ENCODE results near the gene TSPAN17.
"Not testable (repeated sequence)": the region's sequence is repeated elsewhere in the genome, so short reads cannot be mapped to it uniquely, and the experiment has no call there.

Gene TSPAN17

DNA sequence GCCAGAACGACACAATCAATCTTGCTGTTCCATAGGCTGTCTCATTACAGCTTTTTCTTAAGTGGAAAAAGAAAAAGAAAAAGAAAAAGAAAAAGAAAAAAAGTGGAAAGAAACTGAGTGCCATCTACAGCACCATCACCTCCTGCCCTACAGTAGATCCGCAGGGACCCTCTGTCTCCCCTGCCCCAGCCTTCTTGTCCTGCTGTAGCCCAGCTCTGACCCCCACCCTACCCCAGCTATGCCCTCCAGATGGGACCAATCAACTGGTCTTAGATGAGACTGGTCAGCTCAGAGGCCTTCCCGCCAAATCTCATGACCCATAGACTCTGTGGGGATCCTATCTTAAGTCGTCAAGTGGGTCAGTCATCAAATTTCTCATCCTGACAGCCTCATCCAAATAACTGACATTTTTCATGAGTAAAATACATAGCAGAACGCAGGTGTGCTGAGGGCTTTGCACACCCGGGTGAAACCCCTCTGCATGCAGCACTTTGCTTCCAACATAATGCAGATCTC lies 34.8 kb downstream of the TSPAN17 start:
- no peak for DNase-seq

DNA sequence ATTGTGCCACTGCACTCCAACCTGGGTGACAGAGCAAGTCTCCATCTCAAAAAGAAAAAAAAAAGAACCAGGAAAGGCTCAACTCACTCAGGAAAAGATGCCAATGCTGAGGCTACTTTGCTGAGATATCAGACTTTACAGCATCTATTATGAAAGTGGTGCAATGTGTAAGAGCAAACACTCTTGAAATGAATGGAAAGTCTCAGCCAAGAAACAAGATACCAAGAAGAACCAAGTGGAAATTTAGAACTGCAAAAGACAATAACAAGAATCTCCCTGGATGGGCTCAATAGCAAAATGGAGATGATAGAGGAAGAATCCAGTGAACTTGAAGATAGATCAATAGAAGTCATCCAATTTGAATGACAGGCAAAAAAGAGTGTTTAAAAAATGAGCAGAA lies 37.7 kb downstream of the TSPAN17 start:
- DNase-seq, result no peak

DNA sequence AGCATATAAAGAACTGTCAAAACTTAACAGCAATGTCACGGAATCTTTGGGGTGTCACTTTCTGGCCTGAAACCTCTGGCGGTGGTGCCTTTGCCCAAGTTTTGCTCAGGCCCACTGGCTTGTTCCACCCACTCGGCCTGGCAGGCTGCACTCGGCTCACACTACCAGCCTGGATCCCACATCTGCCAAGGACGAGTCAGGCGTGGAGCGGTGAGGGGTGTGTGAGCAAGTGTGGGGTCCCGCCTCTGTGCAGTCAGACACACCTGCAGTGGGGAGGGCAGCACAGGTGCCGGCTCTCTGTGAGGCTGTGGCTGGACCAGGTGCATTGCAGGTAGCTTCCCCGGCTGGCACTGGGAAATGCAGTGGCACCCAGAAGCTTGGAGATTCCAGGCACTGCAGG lies 40.0 kb downstream of the TSPAN17 start:
- no peak for DNase-seq

DNA sequence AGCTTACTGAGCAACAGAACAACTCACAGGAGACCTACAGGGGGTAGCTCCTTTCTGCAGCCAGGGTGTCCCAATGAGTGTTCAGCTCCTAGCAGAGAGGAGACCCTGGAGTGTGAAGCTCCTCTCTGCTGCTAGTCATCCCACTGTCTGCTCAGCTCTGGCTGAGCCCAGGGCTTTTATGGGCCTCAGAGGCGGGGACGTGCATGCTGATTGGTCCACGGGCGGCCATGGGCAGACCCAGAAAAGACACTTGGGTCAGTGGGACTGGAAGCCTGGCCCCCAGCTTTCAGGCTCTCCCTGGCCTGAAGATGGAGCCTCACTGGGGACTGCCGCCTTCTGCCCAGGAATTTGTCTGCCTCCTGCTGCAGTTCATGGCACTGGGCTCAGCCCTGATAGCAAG lies 40.6 kb downstream of the TSPAN17 start:
- DNase-seq, result no peak

DNA sequence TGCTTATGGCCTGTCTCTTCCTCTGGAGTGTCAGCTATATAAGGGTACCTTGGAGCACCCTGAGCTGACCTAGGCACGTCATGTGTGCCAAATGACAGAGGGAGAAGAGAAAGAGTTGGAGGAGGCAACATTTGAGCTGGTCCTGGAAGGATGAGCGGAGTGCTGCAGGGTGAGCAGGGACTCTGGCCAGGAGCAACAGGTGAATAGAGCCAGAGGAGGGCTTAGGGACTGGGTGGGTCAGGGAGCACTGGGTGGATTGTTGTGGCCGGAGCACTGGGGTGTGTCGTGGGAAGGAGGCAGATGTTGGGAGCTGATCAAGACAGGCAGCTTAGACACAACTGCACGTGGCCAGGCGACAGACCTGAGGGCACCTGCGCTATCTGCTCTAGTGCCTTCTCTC lies 43.6 kb downstream of the TSPAN17 start:
- DNase-seq, result no peak

DNA sequence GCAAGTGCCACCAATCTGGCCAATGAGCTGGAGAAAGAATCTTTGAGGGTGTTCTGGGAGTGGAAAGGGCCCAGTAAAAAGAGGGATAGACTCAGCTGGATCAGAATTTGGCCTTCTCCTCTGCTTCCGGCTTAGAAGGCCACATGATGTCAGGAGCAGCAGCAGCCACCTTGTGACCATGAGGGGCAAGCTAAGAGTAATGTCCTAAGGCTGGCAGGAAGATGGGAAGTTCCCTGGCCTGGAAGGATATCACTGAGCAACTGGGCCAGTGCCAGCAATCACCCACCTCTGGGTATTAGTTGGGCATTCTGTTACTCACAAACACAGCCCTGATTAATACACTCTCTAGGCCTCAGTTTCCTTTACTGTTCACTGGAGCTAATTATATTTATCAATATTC lies 44.2 kb downstream of the TSPAN17 start:
- DNase-seq, result no peak

DNA sequence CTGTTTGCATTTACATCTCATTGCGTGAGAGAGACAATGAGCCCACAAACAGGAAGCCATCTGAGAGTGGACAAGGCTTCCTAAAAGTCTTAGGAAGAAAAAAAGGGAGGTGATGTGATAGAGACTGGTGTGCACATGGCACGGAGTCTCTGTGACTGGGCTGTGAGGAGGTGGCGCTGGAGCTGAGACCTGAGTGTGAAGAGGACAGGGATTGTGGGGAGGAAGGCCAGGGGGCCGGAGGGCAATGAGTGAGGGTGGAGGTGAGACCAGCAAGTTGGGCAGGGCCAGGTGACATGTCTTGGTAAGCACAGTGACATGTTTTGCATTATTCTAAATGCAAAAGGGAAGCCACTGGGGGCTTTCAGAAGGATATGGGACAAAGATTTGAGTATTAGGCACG lies 45.0 kb downstream of the TSPAN17 start:
- DNase-seq, result no peak

DNA sequence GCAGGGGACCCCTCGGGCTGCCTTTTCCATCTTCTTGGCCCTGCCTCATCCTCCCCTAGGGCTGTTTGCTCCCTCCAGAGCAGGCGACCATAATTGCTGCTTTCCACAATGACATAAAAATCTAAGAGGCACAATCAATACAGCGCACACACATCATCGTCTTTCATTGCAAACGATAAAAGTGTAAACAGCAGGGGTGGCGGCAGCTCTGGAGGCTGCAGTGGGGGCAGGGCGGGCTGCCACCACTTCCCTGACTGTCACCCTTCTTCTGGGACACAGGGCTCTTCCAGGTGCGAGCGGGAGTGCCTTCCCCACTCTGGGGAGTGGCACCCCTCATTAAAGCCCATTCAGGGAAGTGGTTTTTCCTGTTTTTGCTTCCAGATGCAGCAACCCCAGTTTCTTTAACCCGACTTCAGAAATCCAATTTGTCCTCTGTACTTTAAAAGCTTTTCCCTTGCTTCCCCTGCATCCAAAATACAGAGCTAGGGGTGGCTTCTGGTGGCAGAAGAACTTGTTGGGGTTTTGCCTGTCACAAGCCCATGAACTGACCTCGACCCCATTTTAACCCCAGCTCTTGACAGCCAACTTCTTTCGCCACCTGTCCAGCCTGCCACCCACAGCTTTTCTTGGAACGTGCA lies 45.7 kb downstream of the TSPAN17 start:
- DNase-seq, result no peak

DNA sequence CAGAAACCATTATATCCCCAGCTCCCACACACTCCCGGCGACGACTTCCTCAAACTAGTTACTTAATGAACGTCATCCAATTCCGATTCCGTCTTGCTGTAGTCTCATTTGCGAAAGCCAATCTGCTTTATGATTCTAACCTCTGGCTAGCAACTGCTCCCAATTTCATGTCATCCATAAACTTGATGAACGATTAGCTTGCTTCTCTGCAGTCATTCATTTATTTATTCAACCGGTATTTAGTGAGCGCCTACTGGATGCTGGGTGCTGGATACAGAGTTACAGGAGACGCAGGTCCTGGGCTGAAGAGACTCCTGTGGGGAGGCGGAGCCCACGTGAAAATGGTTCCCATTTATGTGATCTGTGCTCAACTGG lies 46.2 kb downstream of the TSPAN17 start:
- DNase-seq, result no peak

DNA sequence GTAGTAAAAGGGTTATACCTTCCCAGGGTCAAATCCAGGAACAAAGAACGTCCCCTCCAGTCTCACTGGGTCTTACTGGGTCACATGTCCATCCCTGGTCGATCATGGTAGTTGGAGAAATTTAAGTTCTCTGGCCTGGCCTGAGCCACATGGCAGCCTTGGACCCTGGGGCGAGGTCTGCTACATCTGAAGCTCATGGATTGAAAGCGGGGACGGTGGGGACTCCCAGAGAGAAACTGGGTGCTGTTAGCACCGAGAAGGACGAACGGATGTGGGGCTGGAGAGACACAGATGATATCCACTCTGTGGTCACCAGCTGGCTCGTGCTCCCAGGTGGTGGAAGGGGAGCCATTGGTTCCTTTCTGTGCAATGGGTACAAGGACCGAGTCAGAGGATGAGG lies 46.9 kb downstream of the TSPAN17 start:
- no peak for DNase-seq

DNA sequence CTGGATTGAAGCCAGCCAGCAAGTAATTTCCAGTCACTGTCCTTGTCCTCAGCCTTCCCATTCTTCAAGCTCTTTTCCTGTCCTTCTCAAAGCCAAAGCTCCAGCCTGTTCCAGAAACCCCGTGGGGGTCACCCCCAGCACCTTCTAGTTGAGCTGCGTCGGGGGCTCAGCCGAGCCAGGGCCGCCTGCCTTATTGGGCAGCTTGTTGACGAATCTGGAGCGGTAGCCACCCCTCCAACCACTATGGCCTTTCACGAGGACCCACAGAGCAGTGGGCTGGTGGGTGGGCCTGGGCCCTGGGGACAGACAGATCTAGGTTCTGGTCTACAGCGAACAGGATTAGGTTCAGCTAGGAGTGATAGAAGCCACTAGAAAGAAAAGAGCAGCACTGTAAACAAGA lies 47.3 kb downstream of the TSPAN17 start:
- DNase-seq, result no peak

DNA sequence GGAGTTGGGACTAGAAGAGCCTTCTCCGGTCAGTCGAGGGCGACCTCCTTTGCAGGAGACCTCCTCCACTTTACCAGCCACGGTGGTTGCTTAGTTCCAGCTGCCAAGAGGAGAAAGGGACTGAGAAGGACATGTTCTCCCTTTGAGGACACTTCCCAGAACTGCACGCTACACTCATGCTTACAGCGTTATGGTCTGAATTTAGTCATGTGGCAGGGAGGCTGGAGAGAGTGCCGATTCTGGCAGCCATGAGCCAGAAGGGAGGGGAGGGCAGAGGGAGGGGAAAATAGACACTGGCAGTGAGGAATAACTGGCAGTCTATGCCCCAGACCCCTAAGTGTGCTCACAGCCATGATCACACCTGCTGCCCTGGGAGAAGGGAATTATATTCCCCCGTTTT lies 47.8 kb downstream of the TSPAN17 start:
- DNase-seq, result no peak

DNA sequence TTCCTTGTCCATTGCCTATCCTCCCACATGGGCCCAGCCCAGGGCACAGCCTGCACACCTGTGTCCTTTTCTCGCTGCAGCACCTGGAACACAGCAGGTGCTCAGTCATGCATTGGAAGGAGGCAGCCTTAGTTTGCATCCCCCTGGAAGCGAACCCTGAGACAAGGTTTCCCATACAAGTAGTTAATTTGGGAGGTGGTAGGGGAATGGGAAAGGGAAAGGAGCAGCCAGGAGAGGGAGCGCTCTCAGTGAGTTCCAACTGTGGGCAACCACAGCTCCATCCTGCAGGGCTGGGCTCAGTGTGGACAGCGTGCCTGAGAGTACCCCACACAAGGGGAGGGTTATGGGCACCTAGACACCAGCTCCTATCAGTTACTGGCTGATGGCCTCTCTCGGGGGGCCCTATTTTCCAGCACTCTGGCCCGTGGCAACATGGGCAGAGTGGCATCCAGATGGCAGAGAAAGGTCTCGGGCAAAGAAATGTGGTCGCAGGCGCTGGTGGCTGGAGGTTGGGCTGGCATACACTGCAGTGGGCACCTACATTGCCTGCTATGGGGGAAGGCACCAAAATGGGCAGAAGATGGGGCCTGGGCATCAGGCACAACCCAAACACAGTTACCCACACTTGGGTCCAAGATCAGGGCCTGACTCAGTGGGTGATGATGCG lies 50.1 kb downstream of the TSPAN17 start:
- DNase-seq, result no peak

DNA sequence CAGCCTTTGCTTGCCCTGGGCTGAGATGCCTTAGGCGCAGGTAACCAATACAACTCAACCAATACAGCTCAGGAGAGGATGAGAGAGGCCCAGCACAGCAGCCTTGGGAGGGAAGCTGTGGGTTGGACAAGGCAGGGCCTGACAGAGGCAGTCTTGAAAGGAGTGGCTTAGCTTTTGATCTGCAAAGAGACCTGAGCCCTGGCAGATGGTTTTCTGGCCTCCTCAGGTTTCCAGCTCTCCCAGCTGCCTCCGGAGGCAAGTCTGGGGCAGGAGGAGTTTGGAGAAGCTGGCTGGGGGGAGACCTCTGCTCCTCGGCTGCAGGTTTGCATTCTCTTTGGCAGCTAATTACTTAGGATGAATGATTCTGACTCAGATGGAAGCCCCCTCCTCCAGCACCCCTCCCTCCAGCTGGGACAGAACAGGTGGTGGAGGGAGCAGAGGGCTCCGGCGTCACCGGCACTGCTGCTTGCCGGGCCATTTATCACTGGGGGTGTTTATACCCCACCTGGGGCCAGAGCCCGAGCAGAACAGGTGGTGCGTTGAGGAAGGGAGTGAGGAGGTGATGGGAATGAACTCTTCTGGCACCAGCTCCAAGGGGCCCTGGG lies 50.8 kb downstream of the TSPAN17 start:
- no peak for DNase-seq

DNA sequence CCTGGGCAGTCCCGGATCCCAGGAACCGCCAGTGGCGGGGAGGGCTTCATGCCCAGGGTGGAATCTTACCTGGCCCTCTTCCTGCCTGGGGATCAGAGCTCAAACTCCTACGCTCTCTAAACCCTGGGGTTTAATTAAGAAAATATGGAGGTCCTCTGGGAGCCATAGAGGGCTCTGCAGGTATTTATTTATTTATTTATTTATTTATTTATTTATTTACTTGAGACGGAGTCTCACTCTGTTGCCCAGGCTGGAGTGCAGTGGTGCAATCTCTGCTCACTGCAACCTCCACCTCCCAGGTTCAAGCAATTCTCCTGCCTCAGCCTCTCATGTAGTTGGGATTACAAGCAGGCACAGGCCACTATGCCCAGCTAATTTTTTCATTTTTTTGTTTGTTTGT lies 52.2 kb downstream of the TSPAN17 start:
- not testable (repeated sequence) for DNase-seq

DNA sequence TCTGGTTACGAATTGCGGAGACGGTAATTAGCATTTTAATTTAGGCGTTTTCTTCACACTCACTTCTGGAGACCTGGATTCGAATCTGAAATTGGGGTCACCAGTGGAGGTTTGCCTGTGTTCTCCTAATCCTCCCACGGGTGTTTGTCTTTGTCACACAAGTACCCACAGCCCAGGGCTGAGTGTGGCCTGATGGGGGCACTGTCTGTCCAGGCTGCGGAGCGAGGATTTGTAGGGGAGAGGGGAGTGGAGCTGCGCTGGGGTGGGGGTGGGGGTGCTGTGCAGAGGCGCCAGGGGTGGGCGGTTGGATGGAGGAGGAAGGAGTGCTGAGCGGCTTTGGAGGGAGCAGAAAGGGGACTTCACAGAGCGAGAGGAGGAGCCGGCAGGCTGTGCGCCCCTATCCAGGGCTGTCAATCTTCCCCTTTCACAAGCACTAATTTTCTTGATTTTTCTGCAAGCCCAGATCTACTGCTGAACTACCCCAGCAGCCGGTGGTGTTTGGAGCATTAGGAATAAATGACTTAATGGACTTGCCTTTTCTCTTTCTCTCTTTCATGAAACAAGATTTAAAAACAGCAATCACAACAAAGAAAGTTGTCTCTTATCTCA lies 53.1 kb downstream of the TSPAN17 start:
- no peak for DNase-seq

DNA sequence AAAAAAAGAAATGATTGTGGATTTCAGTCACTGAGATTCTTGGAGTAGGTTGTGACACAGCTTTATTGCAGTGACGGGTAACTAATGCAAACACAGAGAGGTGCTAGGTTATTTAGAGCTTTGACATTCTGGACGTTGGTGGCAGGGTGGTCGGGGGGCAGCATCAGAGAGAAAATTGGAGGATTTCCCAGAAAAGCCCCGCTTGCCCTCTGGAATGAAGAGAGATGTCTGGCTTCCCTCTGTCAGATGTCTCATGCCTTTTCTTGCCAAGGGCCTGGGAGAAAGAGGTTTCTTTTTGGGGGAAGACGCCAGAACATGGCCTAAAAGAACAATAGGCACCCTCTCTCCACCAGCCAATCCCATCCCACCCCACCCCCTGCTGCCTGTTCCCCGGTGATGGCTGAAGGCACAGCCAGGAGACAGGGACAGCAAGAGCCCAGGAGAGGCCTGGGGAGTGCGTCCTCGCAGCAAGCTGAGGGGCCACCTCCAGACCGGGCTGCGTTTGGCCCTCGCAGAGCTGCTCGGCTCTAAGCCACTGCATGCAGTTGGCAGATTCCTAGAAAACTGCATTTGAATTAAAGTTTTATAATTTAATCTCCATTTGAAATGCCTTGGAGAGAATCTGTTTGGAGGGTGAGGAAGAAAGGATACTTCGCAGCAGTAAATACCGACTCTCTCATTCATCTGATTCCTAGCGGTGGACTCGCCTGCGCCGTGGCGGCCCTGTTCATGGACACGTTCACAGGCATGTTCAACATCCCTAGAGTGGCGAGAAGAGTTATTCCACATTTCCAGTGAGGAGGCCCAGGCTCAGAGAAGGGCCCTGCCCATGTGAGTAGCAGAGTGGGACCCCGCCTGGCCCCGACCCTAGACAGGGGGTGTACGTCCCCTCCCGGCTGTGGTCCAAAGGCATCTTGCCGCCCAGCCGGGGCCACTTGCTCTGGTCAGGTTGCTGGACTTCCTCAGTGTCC lies 55.7 kb downstream of the TSPAN17 start:
- no peak for DNase-seq

DNA sequence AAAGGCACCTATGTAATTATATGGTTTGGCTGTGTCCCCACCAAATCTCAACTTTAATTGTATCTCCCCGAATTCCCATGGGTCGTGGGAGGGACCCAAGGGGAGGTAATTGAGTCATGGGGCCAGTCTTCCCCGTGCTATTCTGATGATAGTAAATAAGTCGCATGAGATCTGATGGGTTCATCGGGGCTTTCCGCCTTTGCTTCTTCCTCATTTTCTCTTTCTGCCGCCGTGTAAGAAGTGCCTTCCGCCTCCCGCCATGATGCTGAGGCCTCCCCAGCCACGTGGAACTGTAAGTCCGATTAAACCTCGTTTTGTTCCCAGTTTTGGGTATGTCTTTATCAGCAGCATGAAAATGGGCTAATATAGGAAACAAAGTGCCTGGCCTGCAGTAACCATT lies 56.6 kb downstream of the TSPAN17 start:
- DNase-seq, result no peak

DNA sequence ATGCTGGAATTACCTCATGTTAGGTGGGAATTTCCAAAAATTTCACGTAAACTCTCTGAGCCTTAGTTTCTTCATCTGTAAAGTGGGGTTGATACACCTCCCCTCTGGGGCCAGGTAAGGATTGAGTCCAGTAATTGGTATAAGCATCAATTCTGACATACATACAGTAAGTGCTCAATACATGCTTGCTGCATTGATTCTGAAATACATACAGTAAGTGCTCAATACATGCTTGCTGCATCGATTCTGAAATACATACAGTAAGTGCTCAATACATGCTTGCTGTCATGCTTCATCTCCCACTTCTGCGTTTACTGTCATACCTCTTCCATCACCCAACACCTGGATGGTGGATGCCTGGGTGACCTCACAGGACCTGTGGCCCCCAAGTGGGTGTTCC lies 57.1 kb downstream of the TSPAN17 start:
- DNase-seq, result no peak

DNA sequence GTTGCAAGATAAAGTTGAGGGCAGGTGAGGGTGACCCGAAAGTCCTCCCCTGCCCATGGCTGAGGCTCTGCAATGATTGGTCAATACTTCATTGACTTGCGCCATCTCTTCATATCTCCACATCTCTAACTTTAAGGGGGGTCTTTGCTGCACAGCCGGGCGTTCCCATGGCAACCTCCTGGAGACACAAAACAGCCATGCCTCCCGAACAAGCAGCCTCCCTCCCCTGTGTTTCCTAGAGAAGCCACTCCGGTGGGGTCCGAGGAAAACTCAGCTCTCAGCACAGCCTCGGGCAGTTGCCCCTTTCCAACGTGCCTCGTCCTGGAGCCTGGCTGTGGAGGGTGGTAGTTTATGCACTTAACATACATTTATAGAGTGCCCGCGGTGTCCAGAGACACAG lies 57.5 kb downstream of the TSPAN17 start:
- DNase-seq, result no peak

Measured in stimulated activated CD4-positive, alpha-beta T cell treated with anti-CD3 and anti-CD28 coated beads, Interleukin-4, amount 100 ng/mL, for 4 hours (primary cell).